ENCODE results near the gene ARGLU1. TPM values are rescaled to one million over a fixed set of nuclear protein-coding genes. Genes with fewer than 3 reads are reported as not detected.

ARGLU1 gene
- total RNA-seq, 1 donor = 127 TPM

GRCh38 chr13:106596275-106596937 lies 28.5 kb upstream of the ARGLU1 start:
- Histone ChIP-seq H3K9me3 (ENCODE audit: low read depth, low read length) (no peaks in the 10 kb centered on the region), H3K27me3 (ENCODE audit: insufficient read depth, low read length) (no peaks in the 10 kb centered on the region), H3K4me3 (ENCODE audit: low read length) (no peak overlapping the region), H3K4me1 (ENCODE audit: insufficient read depth, low read length) (no peaks in the 10 kb centered on the region)

DNA sequence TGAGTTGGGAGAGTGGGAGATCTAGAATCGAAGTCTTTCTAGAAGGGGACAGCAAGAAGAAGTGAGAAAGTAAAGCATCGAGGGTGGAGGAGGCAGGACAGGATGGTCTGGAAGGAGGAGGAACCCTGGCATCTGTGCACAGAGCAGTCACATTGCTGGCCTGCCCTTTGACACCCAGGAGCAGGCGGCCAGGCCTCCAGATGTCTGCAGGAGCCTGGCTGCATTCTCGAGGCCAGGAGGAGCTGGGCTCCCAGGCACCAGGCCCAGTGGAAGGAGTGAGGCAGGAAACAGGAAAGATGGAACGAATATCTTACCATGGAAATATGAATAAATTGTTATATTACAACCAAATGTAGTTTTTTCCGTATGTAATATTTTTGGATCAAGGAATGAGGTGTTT lies 27.7 kb upstream of the ARGLU1 start:
- Histone ChIP-seq H3K9me3 (ENCODE audit: low read depth, low read length) (no peaks in the 10 kb centered on the region), H3K4me1 (ENCODE audit: insufficient read depth, low read length) (no peaks in the 10 kb centered on the region), H3K27me3 (ENCODE audit: insufficient read depth, low read length) (no peaks in the 10 kb centered on the region), H3K4me3 (ENCODE audit: low read length) (no peak overlapping the region)

DNA sequence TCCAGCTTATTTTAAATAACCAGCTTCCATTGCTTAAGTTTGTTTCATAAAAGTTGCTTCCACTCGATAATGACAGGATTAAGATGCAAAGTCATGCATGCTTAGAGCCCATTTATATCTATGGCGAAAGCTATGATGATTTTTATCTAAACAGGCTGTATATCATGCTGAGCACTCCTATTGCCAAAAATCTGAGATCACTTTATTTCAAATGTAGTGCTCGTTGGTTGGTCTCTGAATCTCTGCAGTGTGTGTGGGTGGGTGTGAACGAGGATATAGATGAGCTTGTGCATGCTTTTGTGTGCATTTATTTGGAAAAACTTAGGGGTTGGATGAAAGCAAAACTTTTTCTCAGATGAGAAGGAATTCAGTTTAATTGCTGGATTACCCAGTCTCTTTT lies 27.0 kb upstream of the ARGLU1 start:
- Histone ChIP-seq H3K4me1 (ENCODE audit: insufficient read depth, low read length) (no peaks in the 10 kb centered on the region), H3K4me3 (ENCODE audit: low read length) (no peak overlapping the region), H3K27me3 (ENCODE audit: insufficient read depth, low read length) (no peaks in the 10 kb centered on the region), H3K9me3 (ENCODE audit: low read depth, low read length) (no peaks in the 10 kb centered on the region)

DNA sequence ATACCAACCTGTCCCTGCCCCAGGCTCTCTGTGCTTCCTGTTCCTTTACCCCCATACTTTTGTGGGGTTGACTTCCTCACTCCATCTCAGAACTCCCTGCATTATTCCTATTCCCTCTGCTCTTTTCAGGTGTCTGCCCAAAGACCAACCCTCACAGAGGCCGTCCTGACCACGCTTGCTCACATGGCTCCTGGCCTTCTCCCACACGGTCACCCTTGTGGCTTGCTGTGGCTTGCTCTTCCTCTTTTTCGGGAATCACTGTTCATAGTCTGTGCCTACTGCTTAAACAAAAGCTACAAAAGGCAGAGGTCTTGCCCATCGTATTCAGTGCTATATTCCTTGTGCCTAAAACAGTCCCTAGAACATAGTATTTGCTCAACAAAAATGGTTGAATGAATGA lies 25.2 kb upstream of the ARGLU1 start:
- Histone ChIP-seq H3K9me3 (ENCODE audit: low read depth, low read length) (no peaks in the 10 kb centered on the region), H3K4me3 (ENCODE audit: low read length) (no peak overlapping the region), H3K4me1 (ENCODE audit: insufficient read depth, low read length) (no peaks in the 10 kb centered on the region), H3K27me3 (ENCODE audit: insufficient read depth, low read length) (no peaks in the 10 kb centered on the region)

DNA sequence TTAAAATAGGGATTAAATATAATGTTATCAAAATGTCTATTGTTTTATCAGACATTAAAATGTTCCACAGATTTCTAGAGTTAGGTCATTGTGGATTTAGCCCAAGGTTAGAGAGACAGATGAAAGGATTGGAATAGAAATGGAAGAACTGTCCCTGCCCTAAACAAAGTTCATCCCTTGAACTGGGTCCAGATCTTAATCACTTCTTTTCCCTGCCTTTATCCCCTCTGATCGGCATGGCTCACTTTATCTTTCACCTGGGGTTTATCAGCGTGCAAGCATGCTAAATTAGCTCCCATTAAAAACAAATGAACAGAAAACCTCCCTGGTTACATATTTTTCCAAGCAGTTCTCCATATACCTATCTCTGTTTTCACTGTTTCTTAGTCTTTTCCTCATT lies 23.4 kb upstream of the ARGLU1 start:
- Histone ChIP-seq H3K4me1 (ENCODE audit: insufficient read depth, low read length) (no peaks in the 10 kb centered on the region), H3K27me3 (ENCODE audit: insufficient read depth, low read length) (no peaks in the 10 kb centered on the region), H3K4me3 (ENCODE audit: low read length) (no peak overlapping the region), H3K9me3 (ENCODE audit: low read depth, low read length) (no peaks in the 10 kb centered on the region)

DNA sequence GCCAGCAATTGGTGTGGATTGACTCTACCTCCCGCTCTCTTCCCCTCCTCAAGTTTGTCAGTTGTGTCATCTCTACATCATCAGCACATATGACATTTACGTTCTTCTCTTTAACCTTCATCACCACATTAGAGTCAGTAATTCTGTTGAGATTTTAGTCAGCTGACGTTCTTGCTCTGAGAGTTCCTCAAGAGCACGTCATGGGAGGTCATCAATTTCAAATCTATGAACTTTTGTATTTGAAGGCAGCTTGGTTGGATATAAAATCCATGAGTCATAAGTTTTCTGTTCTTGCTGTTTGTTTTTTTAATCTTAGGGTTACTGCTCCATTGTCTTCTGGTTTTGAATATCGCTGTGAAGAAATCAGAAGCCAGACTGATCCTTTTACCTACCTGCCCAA lies 21.8 kb upstream of the ARGLU1 start:
- peaks cover 8% of the 10 kb centered on the region for H3K9me3 ChIP-seq (ENCODE audit: low read depth, low read length)
- no peak overlapping the region for H3K4me3 ChIP-seq (ENCODE audit: low read length)
- H3K27me3 ChIP-seq (ENCODE audit: insufficient read depth, low read length) = no peaks in the 10 kb centered on the region
- no peaks in the 10 kb centered on the region for H3K4me1 ChIP-seq (ENCODE audit: insufficient read depth, low read length)

DNA sequence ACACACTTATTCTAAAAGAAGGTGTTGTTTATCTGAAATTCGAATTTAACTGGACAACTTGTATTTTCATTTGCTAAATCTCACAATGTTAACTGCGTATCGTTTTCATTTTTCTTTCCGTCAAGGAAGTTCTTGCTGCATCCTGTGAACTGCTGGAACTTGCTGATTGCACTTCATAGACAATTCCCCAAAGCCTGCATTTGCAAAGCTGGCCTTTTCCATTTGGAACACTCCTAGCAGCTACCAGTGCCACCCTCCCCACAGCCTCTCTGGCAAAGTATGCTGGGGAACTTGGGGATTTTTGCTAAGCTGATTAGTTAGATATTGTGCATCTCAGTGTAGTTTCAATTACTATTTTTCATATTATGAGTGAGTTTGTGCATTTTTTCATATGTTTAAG lies 20.4 kb upstream of the ARGLU1 start:
- Histone ChIP-seq H3K9me3 (ENCODE audit: low read depth, low read length) (peaks cover 10% of the 10 kb centered on the region), H3K4me3 (ENCODE audit: low read length) (no peak overlapping the region)

GRCh38 chr13:106587787-106588186 lies 19.9 kb upstream of the ARGLU1 start:
- Histone ChIP-seq H3K4me3 (ENCODE audit: low read length) (no peak overlapping the region), H3K27me3 (ENCODE audit: insufficient read depth, low read length) (no peaks in the 10 kb centered on the region), H3K9me3 (ENCODE audit: low read depth, low read length) (peaks cover 10% of the 10 kb centered on the region), H3K4me1 (ENCODE audit: insufficient read depth, low read length) (no peaks in the 10 kb centered on the region)

More for the DNA sequence above, 20.4 kb upstream of the ARGLU1 start:
- H3K27me3 ChIP-seq (ENCODE audit: insufficient read depth, low read length) = no peaks in the 10 kb centered on the region
- H3K4me1 ChIP-seq (ENCODE audit: insufficient read depth, low read length) = no peaks in the 10 kb centered on the region

GRCh38 chr13:106586648-106587166 lies 18.8 kb upstream of the ARGLU1 start:
- no peak overlapping the region for H3K4me3 ChIP-seq (ENCODE audit: low read length)
- peaks cover 10% of the 10 kb centered on the region for H3K9me3 ChIP-seq (ENCODE audit: low read depth, low read length)
- no peaks in the 10 kb centered on the region for H3K4me1 ChIP-seq (ENCODE audit: insufficient read depth, low read length)
- H3K27me3 ChIP-seq (ENCODE audit: insufficient read depth, low read length) = no peaks in the 10 kb centered on the region

GRCh38 chr13:106581225-106581624 lies 13.3 kb upstream of the ARGLU1 start:
- H3K4me1 ChIP-seq (ENCODE audit: insufficient read depth, low read length) = no peaks in the 10 kb centered on the region
- H3K4me3 ChIP-seq (ENCODE audit: low read length) = no peak overlapping the region
- H3K9me3 ChIP-seq (ENCODE audit: low read depth, low read length) = peaks cover 10% of the 10 kb centered on the region
- H3K27me3 ChIP-seq (ENCODE audit: insufficient read depth, low read length) = no peaks in the 10 kb centered on the region

DNA sequence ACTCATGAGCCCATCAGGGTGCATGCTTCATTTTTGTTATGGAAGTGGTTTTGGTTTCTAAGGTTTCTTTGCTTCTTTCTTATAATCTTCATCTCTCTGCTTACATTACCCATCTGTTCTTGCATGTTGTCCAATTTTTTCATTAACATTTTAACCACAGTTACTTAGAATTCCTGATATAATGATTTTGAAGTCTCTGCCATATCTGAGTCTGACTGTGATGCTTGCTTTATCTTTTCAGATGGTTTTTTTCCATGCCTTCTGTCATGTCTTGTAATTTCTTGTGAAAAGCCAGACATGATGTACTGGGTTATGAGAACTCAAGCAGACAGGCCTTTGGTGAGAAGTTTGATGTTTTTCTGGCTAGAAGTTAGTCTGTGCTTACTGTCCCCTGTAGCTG lies 8.0 kb upstream of the ARGLU1 start:
- no peaks in the 10 kb centered on the region for H3K9me3 ChIP-seq (ENCODE audit: low read depth, low read length)
- no peaks in the 10 kb centered on the region for H3K27me3 ChIP-seq (ENCODE audit: insufficient read depth, low read length)
- no peak overlapping the region for H3K4me3 ChIP-seq (ENCODE audit: low read length)
- H3K4me1 ChIP-seq (ENCODE audit: insufficient read depth, low read length) = no peaks in the 10 kb centered on the region

DNA sequence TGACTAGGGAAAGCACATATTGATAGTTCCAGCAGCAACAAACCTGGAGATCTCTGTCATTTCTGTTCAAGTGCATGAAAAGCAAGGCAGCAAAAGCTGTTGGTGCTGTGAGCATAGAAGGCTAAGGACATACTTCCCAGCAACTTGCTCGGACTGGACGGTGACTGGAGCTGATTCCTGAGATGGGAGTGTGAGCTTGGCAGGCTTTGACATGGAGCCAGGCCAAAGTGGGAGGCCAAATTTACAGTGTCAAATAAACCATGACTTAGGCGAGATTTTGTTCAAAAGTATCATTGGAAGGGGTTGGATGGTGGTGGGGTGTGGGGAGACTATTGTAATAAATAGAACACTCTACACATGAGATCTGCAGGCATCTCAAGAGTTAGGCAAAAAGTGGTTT lies 5.9 kb upstream of the ARGLU1 start:
- Histone ChIP-seq H3K9me3 (ENCODE audit: low read depth, low read length) (no peaks in the 10 kb centered on the region), H3K4me1 (ENCODE audit: insufficient read depth, low read length) (no peaks in the 10 kb centered on the region), H3K4me3 (ENCODE audit: low read length) (no peak overlapping the region), H3K27me3 (ENCODE audit: insufficient read depth, low read length) (no peaks in the 10 kb centered on the region)

DNA sequence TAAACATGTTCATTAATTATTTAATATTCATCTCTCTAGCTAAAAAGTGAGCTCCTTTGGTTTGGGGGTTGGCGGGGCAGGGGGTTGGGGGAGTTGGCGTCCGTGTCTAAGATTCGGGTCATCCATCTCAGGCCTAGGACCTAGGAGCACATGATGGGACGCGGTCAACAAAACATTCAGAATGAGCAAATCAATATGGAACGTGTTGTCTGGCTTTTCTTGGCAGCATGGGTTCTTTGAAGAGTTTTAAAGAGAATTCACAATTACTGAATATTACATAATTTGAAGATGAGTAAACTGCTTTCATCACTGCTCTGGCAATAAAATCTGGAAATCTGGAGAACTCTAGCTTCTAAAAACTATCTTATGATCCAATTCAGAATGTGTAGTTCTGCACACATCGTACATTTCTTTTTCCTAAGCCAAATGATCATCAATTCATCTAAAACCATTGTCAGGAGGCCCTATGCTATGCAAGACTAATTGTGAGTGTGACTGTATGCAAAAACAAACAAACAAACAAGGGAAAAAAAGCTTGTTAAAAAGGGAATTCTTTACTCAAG lies 5.4 kb upstream of the ARGLU1 start:
- Histone ChIP-seq H3K4me3 (ENCODE audit: low read length) (no peak overlapping the region), H3K4me1 (ENCODE audit: insufficient read depth, low read length) (peaks cover 4% of the 10 kb centered on the region), H3K9me3 (ENCODE audit: low read depth, low read length) (no peaks in the 10 kb centered on the region), H3K27me3 (ENCODE audit: insufficient read depth, low read length) (no peaks in the 10 kb centered on the region)

- Histone ChIP-seq H3K4me3 (ENCODE audit: low read length) (no peak overlapping the region), H3K9me3 (ENCODE audit: low read depth, low read length) (no peaks in the 10 kb centered on the region), H3K27me3 (ENCODE audit: insufficient read depth, low read length) (no peaks in the 10 kb centered on the region), H3K4me1 (ENCODE audit: insufficient read depth, low read length) (peaks cover 21% of the 10 kb centered on the region)
These were observed 2.4 kb upstream of the ARGLU1 start for GRCh38 chr13:106570299-106570852.

GRCh38 chr13:106569233-106570095 lies 1.5 kb upstream of the ARGLU1 start:
- H3K4me1 ChIP-seq (ENCODE audit: insufficient read depth, low read length) = peaks cover 30% of the 10 kb centered on the region
- no peak overlapping the region for H3K4me3 ChIP-seq (ENCODE audit: low read length)
- H3K9me3 ChIP-seq (ENCODE audit: low read depth, low read length) = no peaks in the 10 kb centered on the region
- H3K27me3 ChIP-seq (ENCODE audit: insufficient read depth, low read length) = no peaks in the 10 kb centered on the region

All from mononuclear cell (primary cell).